ENCODE measurements around the gene PTGES.
"Not testable (repeated sequence)": the region's sequence is repeated elsewhere in the genome, so short reads cannot be mapped to it uniquely, and the experiment has no call there.

The PTGES gene

GRCh38 chr9:129777769-129778130 lies 24.9 kb upstream of the PTGES start:
- no peak for DNase-seq (ENCODE audit: low read depth in 1 of 2, low spot score in 1 of 2)
- TF ChIP-seq JUND (IDR thresholded peaks at IDR 0.05; ENCODE audit: low read depth): no peak
- in situ Hi-C loops (cut with HindIII; ENCODE audit: low pct_unique_long_range_greater_than_20kb, low sequenced_read_pairs): no loop called here

DNA sequence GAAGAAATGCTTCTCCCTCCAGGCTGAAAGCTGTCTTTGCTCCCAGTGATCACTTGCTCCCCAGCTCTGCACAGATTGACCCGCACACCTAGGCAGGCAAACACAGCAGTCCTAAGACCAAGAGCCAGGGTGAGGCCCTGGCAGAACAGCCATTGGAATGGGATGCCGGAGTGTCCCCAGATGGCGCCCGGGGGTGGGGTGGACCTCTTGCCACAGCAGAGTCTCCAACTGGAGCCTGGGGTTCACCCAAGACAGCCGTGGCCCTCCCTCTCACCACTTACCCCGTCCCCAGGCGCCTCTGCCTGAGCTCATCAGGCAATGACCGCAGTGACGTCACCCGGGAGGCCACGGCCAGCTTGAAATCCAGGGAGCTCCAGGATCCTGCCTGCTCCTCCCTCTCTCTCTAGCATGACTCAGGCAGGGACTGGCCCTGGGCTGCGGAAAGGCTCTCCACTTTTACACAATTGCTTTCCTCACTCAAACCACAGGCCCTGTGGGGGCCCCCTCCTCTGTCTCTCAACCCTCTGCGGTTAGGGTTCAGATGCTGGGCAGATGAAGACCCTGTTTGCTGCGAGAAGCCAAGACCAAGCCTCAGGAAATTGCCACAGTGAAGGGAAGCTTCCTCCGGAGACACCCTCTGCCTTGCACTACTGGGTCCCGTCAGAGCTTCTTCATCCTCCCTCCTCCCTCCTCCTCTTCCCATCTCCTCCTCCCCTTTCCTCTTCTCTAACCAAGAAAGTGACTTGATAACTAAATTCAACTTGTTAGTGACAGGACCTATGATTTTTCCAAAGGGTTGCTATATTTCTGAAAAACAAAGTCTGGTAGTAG lies 24.3 kb upstream of the PTGES start:
- TF ChIP-seq JUND (IDR thresholded peaks at IDR 0.05; ENCODE audit: low read depth): no peak
- in situ Hi-C loops (cut with HindIII; ENCODE audit: low pct_unique_long_range_greater_than_20kb, low sequenced_read_pairs): no loop called here
- peak; percentile 87 to 90 for DNase-seq (ENCODE audit: low read depth in 1 of 2, low spot score in 1 of 2)

DNA sequence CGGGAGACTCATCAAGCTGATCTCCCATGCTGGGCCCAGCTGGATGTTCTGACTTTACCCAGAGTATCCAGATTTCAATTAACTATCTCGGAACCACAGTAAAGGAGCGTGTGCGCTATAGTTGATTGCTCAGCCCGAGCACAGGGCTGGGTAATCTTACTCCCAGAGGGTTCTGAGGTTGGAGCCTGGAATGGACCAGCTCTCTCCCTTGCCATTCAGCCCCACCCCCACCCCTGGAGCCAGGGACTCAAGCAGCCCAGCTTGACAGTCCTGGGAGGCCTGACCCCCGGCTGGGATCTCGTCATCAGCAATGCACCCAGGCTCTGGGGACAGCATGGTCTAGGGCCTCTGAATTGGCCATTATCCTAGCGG lies 23.7 kb upstream of the PTGES start:
- in situ Hi-C loops (cut with HindIII; ENCODE audit: low pct_unique_long_range_greater_than_20kb, low sequenced_read_pairs): no loop called here
- DNase-seq (ENCODE audit: low read depth in 1 of 2, low spot score in 1 of 2): no peak
- TF ChIP-seq JUND (IDR thresholded peaks at IDR 0.05; ENCODE audit: low read depth): no peak

DNA sequence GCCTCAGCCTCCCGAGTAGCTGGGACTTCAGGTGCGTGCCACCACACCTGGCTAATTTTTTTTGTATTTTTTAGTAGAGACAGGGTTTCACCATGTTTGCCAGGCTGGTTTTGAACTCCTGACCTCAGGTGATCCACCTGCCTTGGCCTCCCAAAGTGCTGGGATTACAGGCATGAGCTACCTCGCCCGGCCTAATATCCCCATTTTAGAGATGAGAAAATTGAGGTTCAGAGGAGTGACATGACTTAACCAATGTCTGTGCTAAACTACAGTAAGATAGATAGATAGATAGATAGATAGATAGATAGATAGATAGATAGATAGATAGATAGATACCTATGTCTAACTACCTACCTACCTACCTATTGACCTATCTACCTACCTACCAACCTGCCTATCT lies 23.3 kb upstream of the PTGES start:
- DNase-seq (ENCODE audit: low read depth in 1 of 2, low spot score in 1 of 2); in situ Hi-C loops (cut with HindIII; ENCODE audit: low pct_unique_long_range_greater_than_20kb, low sequenced_read_pairs): not testable (repeated sequence)

GRCh38 chr9:129775448-129775798 lies 22.6 kb upstream of the PTGES start:
- TF ChIP-seq JUND (IDR thresholded peaks at IDR 0.05; ENCODE audit: low read depth): no peak
- DNase-seq (ENCODE audit: low read depth in 1 of 2, low spot score in 1 of 2): peak in 1 of 2 experiments; percentile 37
- in situ Hi-C loops (cut with HindIII; ENCODE audit: low pct_unique_long_range_greater_than_20kb, low sequenced_read_pairs): no loop called here

DNA sequence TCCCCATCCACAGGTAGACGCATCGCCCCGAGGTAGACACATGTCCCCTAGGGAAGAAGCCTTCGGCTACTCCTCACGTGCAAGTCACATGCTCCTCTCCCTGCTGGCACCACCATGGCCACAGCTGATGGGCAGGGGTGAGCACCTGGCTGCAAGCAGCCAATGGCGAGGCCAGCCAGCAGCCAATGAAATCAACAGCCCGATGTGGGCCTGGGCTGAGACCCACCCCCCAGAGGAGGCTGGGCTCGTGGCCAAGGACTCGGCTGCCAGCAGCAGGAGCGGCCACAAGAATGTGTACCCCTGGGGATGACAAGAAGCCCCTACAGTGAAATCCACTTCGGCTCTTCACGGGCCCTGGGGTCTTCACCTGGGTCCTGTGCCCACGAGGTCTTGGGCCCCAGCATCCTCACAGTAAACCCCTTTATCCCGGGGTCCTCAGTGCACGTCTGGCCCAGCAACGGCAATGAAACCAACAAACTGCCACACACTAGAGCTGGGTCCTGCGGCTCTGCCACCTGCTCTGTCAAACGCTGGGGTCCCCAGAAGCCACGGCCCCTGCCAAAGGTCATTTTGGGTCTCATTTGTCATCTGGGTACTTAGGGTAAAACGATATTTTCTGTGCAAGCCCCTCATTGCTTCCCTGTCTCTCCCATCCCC lies 22.1 kb upstream of the PTGES start:
- no peak for DNase-seq (ENCODE audit: low read depth in 1 of 2, low spot score in 1 of 2)
- no peak for TF ChIP-seq JUND (IDR thresholded peaks at IDR 0.05; ENCODE audit: low read depth)
- in situ Hi-C loops (cut with HindIII; ENCODE audit: low pct_unique_long_range_greater_than_20kb, low sequenced_read_pairs): no loop called here

GRCh38 chr9:129773262-129774048 lies 20.6 kb upstream of the PTGES start:
- in situ Hi-C loops (cut with HindIII; ENCODE audit: low pct_unique_long_range_greater_than_20kb, low sequenced_read_pairs): no loop called here
- peak in 1 of 2 experiments; percentile 87 for DNase-seq (ENCODE audit: low read depth in 1 of 2, low spot score in 1 of 2)

DNA sequence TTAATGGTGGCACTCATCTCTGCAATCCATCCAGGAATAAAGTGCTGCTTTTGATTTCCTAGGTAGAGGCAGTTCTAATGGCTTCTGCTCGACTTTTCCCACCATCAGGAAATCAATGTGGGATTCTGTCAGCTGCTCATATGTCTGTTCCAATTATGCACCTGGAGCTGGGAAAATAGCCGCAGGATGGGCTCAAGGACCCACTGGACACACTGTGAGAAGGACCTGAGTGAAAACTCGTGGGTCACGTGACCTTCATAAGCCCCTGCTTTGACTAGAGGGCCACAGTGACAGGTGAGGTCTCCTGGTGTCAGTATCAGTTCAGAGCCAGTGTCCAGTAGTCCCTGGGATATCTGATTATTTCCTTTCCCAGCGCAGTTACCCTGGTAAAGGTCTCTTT lies 17.9 kb upstream of the PTGES start:
- in situ Hi-C loops (cut with HindIII; ENCODE audit: low pct_unique_long_range_greater_than_20kb, low sequenced_read_pairs): no loop called here
- DNase-seq (ENCODE audit: low read depth in 1 of 2, low spot score in 1 of 2): no peak
- no peak for TF ChIP-seq JUND (IDR thresholded peaks at IDR 0.05; ENCODE audit: low read depth)

More at GRCh38 chr9:129773262-129774048, 20.6 kb upstream of the PTGES start:
- TF ChIP-seq JUND (IDR thresholded peaks at IDR 0.05; ENCODE audit: low read depth): no peak

DNA sequence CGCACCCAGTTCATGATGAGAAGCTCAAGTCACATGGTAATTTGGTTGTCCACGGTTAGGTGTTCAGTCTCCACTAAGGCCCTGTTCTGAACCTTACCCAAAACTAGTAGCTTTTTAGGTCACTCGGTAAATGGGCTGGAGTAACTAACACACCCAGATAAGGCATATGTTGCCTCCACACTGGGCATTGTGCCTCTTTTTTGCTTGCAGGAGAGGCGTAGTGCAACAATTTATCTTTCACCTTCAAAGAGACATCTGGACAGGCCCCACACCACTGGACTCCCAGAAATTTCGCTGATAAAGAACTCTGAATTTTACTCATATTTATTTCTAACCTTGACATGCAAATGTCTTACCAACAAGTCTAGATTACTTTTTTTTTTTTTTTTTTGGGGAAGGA lies 16.8 kb upstream of the PTGES start:
- in situ Hi-C loops (cut with HindIII; ENCODE audit: low pct_unique_long_range_greater_than_20kb, low sequenced_read_pairs): no loop called here
- DNase-seq (ENCODE audit: low read depth in 1 of 2, low spot score in 1 of 2): no peak
- TF ChIP-seq JUND (IDR thresholded peaks at IDR 0.05; ENCODE audit: low read depth): no peak

GRCh38 chr9:129768486-129768885 lies 15.6 kb upstream of the PTGES start:
- TF ChIP-seq JUND (IDR thresholded peaks at IDR 0.05; ENCODE audit: low read depth): no peak
- in situ Hi-C loops (cut with HindIII; ENCODE audit: low pct_unique_long_range_greater_than_20kb, low sequenced_read_pairs): no loop called here
- DNase-seq (ENCODE audit: low read depth in 1 of 2, low spot score in 1 of 2): no peak

DNA sequence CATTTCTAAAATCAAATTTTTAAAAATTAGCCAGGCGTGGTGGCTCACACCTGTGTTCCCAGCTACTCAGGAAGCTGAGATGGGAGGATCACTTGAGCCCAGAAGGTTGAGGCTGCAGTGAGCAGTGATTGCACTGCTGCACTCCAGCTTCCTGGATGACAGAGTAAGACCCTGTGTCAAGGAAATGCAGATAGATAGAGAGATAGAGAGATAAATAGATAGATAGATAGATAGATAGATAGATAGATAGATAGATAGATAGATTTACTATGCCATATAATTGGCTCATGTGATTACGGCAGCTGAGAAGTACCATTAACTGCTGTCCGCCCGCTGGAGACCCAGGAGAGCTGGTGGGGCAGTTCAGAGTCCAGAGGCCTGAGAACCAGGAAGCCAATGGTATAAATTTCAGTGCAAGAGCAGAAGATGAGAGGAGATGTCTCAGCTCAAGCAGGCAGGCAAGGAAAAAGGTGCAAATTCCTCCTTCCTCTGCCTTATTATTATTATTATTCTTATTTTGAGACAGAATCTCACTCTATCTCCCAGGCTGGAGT lies 13.0 kb upstream of the PTGES start:
- no peak for DNase-seq (ENCODE audit: low read depth in 1 of 2, low spot score in 1 of 2)
- in situ Hi-C loops (cut with HindIII; ENCODE audit: low pct_unique_long_range_greater_than_20kb, low sequenced_read_pairs): no loop called here
- TF ChIP-seq JUND (IDR thresholded peaks at IDR 0.05; ENCODE audit: low read depth): no peak

GRCh38 chr9:129762985-129763926 lies 10.4 kb upstream of the PTGES start:
- in situ Hi-C loops (cut with HindIII; ENCODE audit: low pct_unique_long_range_greater_than_20kb, low sequenced_read_pairs): no loop called here
- TF ChIP-seq JUND (IDR thresholded peaks at IDR 0.05; ENCODE audit: low read depth): no peak
- peak in 1 of 2 experiments; percentile 32 for DNase-seq (ENCODE audit: low read depth in 1 of 2, low spot score in 1 of 2)

DNA sequence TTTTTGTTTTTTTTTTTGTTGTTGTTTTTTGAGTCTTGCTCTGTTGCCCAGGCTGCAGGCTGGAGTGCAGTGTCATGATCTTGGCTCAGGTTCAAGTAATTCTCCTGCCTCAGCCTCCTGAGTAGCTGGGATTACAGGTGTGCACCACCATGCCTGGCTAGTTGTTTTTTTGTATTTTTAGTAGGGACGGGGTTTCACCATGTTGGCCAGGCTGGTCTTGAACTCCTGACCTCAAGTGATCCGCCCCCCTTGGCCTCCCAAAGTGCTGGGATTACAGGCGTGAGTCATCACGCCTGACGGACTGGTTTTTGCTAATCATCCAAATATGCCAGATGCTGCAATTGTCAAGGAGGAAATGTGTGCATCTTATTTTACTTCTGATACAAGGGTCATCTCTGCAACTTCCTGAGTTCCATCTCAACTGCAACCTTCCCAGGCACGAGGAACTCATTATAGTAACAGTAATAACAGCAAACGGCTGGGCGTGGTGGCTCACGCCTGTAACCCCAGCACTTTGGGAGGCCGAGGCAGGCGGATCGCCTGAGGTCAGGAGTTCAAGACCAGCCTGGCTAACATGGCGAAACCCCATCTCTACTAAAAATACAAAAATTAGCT lies 9.6 kb upstream of the PTGES start:
- in situ Hi-C loops (cut with HindIII; ENCODE audit: low pct_unique_long_range_greater_than_20kb, low sequenced_read_pairs): not testable (repeated sequence)
- peak in 1 of 2 experiments; percentile 62 for DNase-seq (ENCODE audit: low read depth in 1 of 2, low spot score in 1 of 2)
